Fibroblast of peridontal ligament (primary cell): ENCODE results near the gene MESP2.
"Not testable (repeated sequence)": the region's sequence is repeated elsewhere in the genome, so short reads cannot be mapped to it uniquely, and the experiment has no call there.

ENCODE experiments used
- DNase-seq: peaks from one replicate; pipeline ENCODE4 v3.0.0-alpha.2; 2010; ENCODE audit errors: extremely low read depth

Gene MESP2

GRCh38 chr15:89778861-89779260 is 2.7 kb downstream of the MESP2 start:
- DNase-seq: no peak

DNA sequence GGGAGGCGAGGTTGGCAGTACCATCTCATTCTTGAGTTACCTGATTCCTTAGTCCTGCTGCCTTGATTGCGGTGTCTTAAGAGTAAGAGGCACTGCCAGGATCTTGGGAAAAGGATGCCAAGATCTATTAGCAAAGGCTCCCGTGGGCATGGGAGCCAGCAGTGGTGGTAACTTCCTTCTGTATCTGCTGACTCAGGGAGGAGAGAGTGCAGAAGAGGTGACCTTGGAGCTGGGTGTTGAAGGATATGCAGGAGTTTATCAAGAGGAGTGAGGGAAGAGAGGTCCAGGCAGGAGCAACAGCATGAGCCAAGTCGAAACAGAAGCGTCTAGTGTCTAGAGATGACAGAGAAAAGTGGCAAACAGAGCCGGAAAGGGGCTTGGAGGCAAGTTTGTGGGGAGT is 4.5 kb downstream of the MESP2 start:
- DNase-seq: no peak

GRCh38 chr15:89781055-89781454 is 4.9 kb downstream of the MESP2 start:
- DNase-seq: no peak

DNA sequence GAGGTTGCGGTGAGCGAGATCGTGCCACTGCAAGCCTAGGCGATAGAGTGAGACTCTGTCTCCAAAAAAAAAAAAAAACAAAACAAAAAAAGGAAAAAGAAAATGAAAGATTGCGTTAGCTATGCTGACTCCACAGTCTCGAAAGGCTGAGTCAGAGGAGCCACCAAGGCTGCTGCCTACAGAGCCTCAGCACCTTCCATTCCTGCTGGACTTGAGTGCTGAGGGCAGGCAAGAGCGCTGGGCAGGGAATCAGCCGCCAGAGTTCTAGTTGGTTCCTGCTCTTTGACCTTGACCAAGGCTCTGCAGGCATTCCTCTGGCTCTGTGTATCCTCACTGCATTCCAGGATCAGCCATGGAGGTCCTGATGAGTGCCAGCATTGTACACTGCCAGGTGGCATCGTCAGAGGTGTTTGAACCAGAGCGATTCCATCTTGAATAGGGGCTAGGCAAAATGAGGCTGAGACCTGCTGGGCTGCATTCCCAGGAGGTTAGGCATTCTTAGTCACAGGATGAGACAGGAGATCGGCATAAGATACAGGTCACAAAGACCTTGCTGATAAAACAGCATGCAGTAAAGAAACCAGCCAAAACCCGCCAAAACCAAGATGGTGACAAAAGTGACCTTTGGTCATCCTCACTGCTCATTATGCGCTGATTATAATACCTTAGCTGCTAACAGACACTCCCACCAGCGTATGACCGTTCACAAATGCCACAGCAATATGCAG is 5.9 kb downstream of the MESP2 start:
- DNase-seq: peak; percentile 56

GRCh38 chr15:89782619-89782950 is 6.5 kb downstream of the MESP2 start:
- not testable (repeated sequence) for DNase-seq

DNA sequence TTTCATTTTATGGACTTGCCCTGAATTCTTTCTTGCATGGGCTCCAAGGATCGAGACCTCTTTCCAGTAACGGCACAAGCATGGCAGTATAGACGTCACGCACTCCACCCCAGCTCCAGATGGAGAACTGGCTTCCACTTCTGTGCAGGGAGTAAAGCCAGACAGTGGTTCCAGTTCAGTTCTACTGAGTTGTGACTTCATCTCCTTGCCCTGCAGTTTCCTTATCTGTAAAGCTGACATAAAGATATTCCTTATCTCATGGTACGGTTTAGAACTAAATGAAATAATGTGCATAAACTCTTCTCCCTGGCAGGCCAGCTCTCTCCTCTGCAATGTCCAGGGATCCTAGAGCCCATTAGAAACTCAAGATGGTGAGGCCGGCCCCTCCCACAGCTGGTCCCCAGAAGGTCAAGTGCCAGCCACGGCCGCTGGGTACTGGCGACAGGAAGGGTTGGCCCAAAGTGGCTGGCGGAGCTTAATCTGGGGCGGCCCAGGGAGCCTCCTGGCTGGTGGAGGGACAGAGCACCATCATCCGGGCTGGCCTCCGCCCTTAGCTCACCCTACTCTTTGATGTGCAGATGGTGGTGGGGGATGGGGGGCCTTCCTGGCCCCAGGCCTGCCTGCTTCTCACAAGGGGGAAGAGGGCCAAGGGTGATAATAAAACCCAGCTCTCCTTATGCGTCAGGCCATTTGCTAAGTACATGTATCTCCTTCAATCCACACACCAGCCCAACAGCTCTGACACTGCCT is 7.2 kb downstream of the MESP2 start:
- no peak for DNase-seq

DNA sequence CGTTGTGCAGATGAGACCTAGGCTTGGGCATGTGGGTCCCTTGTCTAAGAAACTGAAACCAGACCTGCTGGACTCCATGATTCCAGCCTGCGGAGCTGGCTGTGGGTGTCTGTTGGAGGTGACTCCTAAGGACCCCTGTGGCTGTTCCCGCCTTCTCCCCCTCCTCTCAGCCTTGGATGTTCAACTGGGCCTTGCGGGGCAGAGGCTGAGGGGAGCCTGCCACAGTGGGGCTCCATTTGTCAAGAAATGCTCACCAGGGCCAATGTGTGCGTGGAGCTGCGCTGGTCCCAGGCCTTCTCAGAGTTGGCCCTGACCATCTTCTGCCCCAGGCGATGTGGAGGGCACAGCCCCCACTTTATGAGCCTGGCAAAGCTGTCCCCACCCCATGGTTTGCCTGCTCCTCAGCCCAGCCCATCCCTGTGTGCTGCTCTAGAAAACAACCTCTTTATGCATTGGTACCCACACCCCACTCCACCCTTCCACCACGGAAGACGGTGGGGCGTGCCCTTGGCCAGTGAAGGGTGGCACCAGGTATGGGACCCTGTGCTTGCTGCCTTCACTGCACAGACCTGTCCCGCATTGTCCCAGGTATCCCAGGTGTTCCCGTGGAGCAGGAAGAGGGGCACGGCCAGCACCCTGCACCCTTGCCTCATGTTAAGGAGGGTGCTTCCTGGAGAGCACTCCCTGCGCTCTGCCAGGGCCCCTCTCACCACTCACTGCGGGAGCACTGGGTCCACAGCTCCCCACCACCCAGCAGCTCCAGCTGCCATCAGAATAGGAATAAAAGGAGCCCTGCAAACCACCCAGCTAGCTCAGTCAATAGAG is 7.9 kb downstream of the MESP2 start:
- DNase-seq: no peak

- DNase-seq: no peak
Measured at GRCh38 chr15:89784686-89784960, 8.5 kb downstream of the MESP2 start.

DNA sequence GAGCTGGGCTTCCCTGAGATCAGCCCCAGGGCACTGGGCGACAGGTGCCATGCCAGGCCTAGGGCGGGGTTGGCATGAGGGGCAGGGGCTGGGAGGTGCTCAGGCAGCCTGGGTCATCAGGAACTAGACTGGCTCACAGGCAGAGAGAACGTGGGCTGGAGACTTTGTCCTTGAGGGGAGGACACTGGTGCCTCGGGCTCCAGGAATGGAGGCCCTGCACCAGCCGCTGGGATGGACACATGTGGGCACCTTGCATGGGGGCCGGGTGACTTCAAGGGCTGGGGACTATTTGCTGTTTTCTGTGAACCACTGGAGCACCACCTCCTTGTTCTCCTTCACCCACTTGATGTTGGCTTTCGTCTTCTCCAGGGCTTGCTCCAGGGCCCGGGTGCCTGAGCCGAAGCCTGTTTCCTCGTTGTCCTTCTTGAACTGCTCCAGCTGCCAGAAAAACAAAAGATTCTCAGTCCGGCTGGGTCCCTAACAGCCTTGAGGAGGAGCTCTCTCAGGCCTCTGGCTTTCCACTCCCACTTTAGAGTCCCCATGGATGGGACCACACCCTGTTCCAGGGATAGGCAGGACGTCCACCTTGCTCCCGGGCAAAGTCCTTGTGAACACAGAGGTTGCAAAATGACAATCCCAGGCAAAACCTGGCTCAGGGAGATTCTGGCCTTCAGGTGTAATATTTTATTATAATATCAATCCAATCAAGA is 9.1 kb downstream of the MESP2 start:
- no peak for DNase-seq

DNA sequence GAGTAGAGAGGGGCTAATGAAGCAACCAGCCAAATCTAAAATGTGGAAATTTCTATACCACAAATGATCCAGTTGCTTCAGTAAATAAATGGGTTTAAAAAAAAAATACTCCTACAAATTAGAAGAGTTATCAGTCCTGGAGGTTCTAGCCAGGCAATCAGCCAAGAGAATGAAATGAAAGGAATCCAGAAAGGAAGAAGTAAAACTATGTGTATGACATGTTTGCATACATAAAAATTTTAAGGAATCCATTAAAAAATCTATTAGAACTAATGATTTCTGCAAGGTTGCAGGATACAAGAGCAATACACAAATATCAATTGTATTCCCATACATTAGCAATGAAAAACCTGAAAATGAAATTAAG is 9.6 kb downstream of the MESP2 start:
- no peak for DNase-seq

DNA sequence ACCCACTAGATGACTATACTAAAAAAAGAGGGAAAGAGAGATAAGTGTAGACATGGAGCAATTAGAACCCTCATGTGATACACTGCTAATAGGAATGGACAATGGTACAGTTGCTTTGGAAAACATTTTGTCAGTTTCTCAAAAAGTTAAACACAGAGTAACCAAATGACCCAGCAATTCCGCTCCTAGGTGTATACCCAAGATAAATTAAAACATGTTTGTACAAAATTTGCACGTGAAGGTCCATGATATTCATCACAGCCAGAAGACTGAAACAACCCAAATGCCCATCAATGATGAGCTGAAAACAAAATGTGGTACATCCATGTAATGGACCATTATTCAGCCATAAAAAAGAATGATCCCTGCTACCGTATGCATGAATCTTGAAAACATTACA is 11.8 kb downstream of the MESP2 start:
- no peak for DNase-seq

- DNase-seq: not testable (repeated sequence)
Measured at GRCh38 chr15:89788585-89788984, 12.5 kb downstream of the MESP2 start.

- DNase-seq: no peak
Measured at GRCh38 chr15:89790206-89790605, 14.1 kb downstream of the MESP2 start.

- no peak for DNase-seq
Measured at GRCh38 chr15:89790661-89791060, 14.5 kb downstream of the MESP2 start.

- no peak for DNase-seq
Measured at GRCh38 chr15:89792106-89792805, 16.1 kb downstream of the MESP2 start.

GRCh38 chr15:89794627-89795241 is 18.6 kb downstream of the MESP2 start:
- DNase-seq: peak; percentile 76

DNA sequence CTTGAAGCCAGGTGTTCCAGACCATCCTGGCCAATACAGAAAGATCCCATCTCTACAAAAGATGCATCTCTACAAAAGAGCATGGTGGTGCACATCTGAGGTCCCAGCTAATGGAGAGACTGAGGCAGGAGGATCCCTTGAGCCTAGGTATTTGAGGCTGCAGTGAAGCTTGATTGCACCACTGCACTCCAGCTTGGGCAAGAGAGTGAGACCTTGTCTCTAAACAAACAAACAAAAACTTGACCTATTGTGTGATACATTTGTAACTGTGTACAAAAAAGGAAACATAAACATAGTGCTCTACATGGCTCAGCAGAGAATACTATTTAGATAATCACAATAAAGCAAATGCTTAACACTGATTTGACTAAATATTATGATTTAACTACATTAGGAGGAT is 19.9 kb downstream of the MESP2 start:
- no peak for DNase-seq

- no peak for DNase-seq
Measured at GRCh38 chr15:89797678-89798201, 21.6 kb downstream of the MESP2 start.

- DNase-seq: no peak
Measured at GRCh38 chr15:89799011-89799911, 23.1 kb downstream of the MESP2 start.

DNA sequence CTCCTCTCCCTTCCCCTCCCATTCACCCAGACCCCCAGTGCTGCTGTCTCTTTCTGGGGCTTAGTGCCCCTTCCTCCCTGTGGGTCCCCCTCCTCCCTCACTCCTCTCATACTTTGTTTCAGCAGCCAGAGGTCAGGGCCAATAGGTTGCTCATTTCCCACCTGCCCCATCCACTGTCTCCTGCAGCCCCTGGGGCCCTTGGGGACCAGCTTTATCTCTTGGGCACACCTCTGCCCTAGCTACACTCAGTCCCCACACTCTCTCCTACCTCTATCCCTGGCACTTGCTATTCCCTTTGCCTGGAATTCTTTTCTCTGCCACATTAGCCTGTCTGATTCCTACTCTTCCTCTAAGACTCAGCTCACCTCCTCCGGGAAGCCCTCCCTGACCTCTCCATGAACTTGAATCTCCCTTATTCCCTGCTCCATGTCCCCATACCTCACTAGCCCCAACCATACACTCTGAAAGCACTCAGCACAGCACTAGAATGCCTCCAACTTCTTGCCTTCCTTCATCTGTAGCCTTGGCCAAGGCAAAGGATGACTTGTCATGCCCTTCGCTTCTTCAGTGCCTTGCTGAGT is 23.9 kb downstream of the MESP2 start:
- no peak for DNase-seq
